Endodermal cell (in vitro differentiated cells): ENCODE data around the gene HECTD2. TPM values are rescaled to one million over a fixed set of nuclear protein-coding genes. Genes with fewer than 3 reads are reported as not detected.
A peak's percentile ranks its signal among the peaks of the same experiment; 100 is the strongest.

Experiments
- DNase-seq: peaks from one replicate; pipeline ENCODE4 v3.0.0-alpha.2; 2017
- H3K27ac ChIP-seq: 2 replicates; pipeline ENCODE4 v1.5.1; 2013; ENCODE audit warnings: mild to moderate bottlenecking, low read depth, low read length, moderate library complexity
- H3K27me3 ChIP-seq: 2 replicates; pipeline ENCODE4 v1.6.1; 2013; ENCODE audit warnings: mild to moderate bottlenecking, low read length, moderate library complexity; ENCODE audit not compliant: insufficient read depth, control insufficient read depth, poor library complexity, severe bottlenecking
- H3K36me3 ChIP-seq: 2 replicates; pipeline ENCODE4 v1.7.0; 2013; ENCODE audit warnings: mild to moderate bottlenecking, low read length, moderate library complexity; ENCODE audit not compliant: control insufficient read depth, insufficient read depth
- H3K4me1 ChIP-seq: one replicate; pipeline ENCODE4 v1.7.0; 2013; ENCODE audit warnings: low read length; ENCODE audit not compliant: control insufficient read depth, insufficient read depth
- H3K4me3 ChIP-seq: 2 replicates; pipeline ENCODE4 v1.5.1; 2013; ENCODE audit warnings: mild to moderate bottlenecking, low read length, moderate library complexity
- H3K9ac ChIP-seq: 2 replicates; pipeline ENCODE4 v1.6.1; 2013; ENCODE audit warnings: mild to moderate bottlenecking, low read length, moderate library complexity; ENCODE audit not compliant: poor library complexity, severe bottlenecking; ENCODE audit errors: extremely low read depth
- H3K9me3 ChIP-seq: 2 replicates; pipeline ENCODE4 v1.6.1; 2013; ENCODE audit warnings: mild to moderate bottlenecking, low read length, moderate library complexity; ENCODE audit not compliant: control insufficient read depth
- H3K27ac Mint-ChIP-seq: 2 replicates; pipeline ENCODE4 v1.8.0; 2020; ENCODE audit warnings: mixed read lengths
- H3K27me3 Mint-ChIP-seq: 2 replicates; pipeline ENCODE4 v1.8.0; 2021; ENCODE audit warnings: mild to moderate bottlenecking, mixed read lengths; ENCODE audit not compliant: insufficient read depth
- H3K36me3 Mint-ChIP-seq: 2 replicates; pipeline ENCODE4 v1.8.0; 2020; ENCODE audit warnings: low read depth, mixed read lengths
- H3K4me1 Mint-ChIP-seq: 2 replicates; pipeline ENCODE4 v1.8.0; 2020; ENCODE audit warnings: mixed read lengths
- H3K4me3 Mint-ChIP-seq: 2 replicates; pipeline ENCODE4 v1.8.0; 2020; ENCODE audit warnings: mild to moderate bottlenecking, moderate library complexity, mixed read lengths
- H3K9me3 Mint-ChIP-seq: 2 replicates; pipeline ENCODE4 v1.8.0; 2020; ENCODE audit warnings: mild to moderate bottlenecking, mixed read lengths
- CTCF ChIP-seq: fragments of 200-600 bp; sonication (generic); conservative IDR thresholded peaks from 2 replicates; pipeline ENCODE4 v1.5.0; 2021; ENCODE audit warnings: antibody characterized with exemption, mild to moderate bottlenecking
- WGBS, 2 experiments: methylation state at CpG; one replicate each; pipeline versions ENCODE4 v1.1.5 to v1.1.7; 2013; ENCODE audit warnings: missing lambda C conversion rate in 2 of 2, mixed read lengths in 1 of 2; ENCODE audit not compliant: insufficient coverage in 1 of 2, insufficient read length in 1 of 2; 5-methylcytosine and 5-hydroxymethylcytosine counted together
- total RNA-seq, 2 donors: library from RNA; stranded (reverse); fragmentation: NEBNext Ultra II Directional in 1 of 2; extraction: Animal tissue kit (Norgen Biotek cat#: 25700) in 1 of 2; gene quantifications; 2 replicates in 1 of 2; 3 replicates in 1 of 2; pipeline ENCODE4 v1.2.1, GENCODE V29; 2021

HECTD2 gene
- total RNA-seq, 2 donors from 2014 or later: 8.8 to 13.4 TPM

GRCh38 chr10:91479583-91479982 is 69.4 kb downstream of the HECTD2 start:
- TF ChIP-seq CTCF: no peak
- no peaks in the 10 kb centered on the region for H3K27me3 ChIP-seq
- Mint-ChIP-seq H3K27ac (no peak overlapping the region), H3K36me3 (no peaks in the 10 kb centered on the region), H3K9me3 (no peaks in the 10 kb centered on the region), H3K4me3 (no peak overlapping the region), H3K27me3 (no peaks in the 10 kb centered on the region), H3K4me1 (no peaks in the 10 kb centered on the region)
- no peak overlapping the region for H3K4me3 ChIP-seq
- H3K36me3 ChIP-seq: no peaks in the 10 kb centered on the region
- H3K27ac ChIP-seq: no peak overlapping the region
- H3K4me1 ChIP-seq: no peaks in the 10 kb centered on the region
- H3K9ac ChIP-seq: no peak overlapping the region
- DNase-seq: no peak
- no peaks in the 10 kb centered on the region for H3K9me3 ChIP-seq

GRCh38 chr10:91487911-91488582 is 77.9 kb downstream of the HECTD2 start:
- Mint-ChIP-seq H3K27me3 (no peaks in the 10 kb centered on the region), H3K27ac (no peak overlapping the region), H3K9me3 (no peaks in the 10 kb centered on the region), H3K4me1 (no peaks in the 10 kb centered on the region), H3K36me3 (no peaks in the 10 kb centered on the region), H3K4me3 (no peak overlapping the region)
- Histone ChIP-seq H3K9ac (no peak overlapping the region), H3K4me3 (no peak overlapping the region), H3K27ac (no peak overlapping the region), H3K9me3 (no peaks in the 10 kb centered on the region), H3K4me1 (no peaks in the 10 kb centered on the region), H3K27me3 (no peaks in the 10 kb centered on the region), H3K36me3 (no peaks in the 10 kb centered on the region)
- no peak for TF ChIP-seq CTCF
- no peak for DNase-seq
- 95 to 100% methylated on average over 1 to 3 of the region's 3 CpGs for WGBS, 2 experiments

DNA sequence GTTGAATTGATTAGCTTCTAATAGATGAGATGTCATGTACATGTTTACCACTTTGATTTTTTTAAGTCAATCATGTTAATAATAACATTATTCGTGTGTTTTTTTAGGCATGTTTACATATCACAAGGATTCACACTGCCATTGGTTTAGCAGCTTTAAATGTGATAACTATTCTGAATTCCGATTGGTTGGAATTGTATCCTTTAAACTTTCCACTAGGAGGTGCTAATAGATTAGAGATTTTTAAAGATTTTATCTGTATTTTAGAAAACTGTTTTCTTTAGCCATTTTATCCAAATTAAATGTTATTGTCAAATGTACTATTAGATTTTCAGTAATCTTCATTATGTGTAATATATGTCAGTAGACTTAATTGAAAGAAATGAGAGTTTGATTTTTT is 83.2 kb downstream of the HECTD2 start:
- Mint-ChIP-seq H3K9me3 (no peaks in the 10 kb centered on the region), H3K27me3 (no peaks in the 10 kb centered on the region), H3K4me3 (no peak overlapping the region), H3K36me3 (no peaks in the 10 kb centered on the region), H3K27ac (no peak overlapping the region), H3K4me1 (no peaks in the 10 kb centered on the region)
- Histone ChIP-seq H3K9me3 (no peaks in the 10 kb centered on the region), H3K4me3 (no peak overlapping the region), H3K36me3 (peaks cover 4% of the 10 kb centered on the region), H3K27me3 (no peaks in the 10 kb centered on the region), H3K27ac (no peak overlapping the region), H3K4me1 (no peaks in the 10 kb centered on the region), H3K9ac (no peak overlapping the region)
- peak; percentile 47 for TF ChIP-seq CTCF
- DNase-seq: no peak
- WGBS, 2 experiments: 80 to 100% methylated on average over 1 to 2 of the region's 2 CpGs
